HepG2 (cell line): ENCODE results near the gene ELL3. TPM values are rescaled to one million over a fixed set of nuclear protein-coding genes. Genes with fewer than 3 reads are reported as not detected.

Experiments used
- ATF2 ChIP-seq: sonication (generic); formaldehyde crosslinking; IDR thresholded peaks from 2 replicates; pipeline ENCODE4 v1.4.0; 2020; ENCODE audit warnings: missing genetic modification reagents
- FUBP1 ChIP-seq: sonication (generic); formaldehyde crosslinking; IDR thresholded peaks from 2 replicates; pipeline ENCODE4 v1.5.1; 2020; ENCODE audit warnings: missing genetic modification reagents, mild to moderate bottlenecking, borderline replicate concordance
- HNF1A ChIP-seq, 2 experiments: sonication (generic) in 1 of 2; formaldehyde crosslinking in 1 of 2; IDR thresholded peaks; 2 replicates each; pipeline versions ENCODE4 v1.4.0 to v1.6.1; 2016 to 2020; ENCODE audit warnings: borderline replicate concordance in 1 of 2, low read depth in 1 of 2, mild to moderate bottlenecking in 1 of 2, missing genetic modification reagents in 1 of 2
- IRX3 ChIP-seq: sonication (generic); formaldehyde crosslinking; IDR thresholded peaks from 2 replicates; pipeline ENCODE4 v1.8.1; 2023; ENCODE audit warnings: mild to moderate bottlenecking, low read depth, missing genetic modification reagents, borderline replicate concordance
- MEIS2 ChIP-seq: sonication (generic); formaldehyde crosslinking; IDR thresholded peaks from 2 replicates; pipeline ENCODE4 v1.9.0; 2021; ENCODE audit warnings: mild to moderate bottlenecking, missing genetic modification reagents
- MXD1 ChIP-seq: sonication (generic); formaldehyde crosslinking; IDR thresholded peaks from 2 replicates; pipeline ENCODE4 v1.4.0; 2020; ENCODE audit warnings: mild to moderate bottlenecking, missing genetic modification reagents
- PREB ChIP-seq: sonication (generic); formaldehyde crosslinking; IDR thresholded peaks from 2 replicates; pipeline ENCODE4 v1.4.0; 2020; ENCODE audit warnings: missing genetic modification reagents
- RAD21 ChIP-seq: fragments of 450-650 bp; formaldehyde crosslinking; IDR thresholded peaks from 2 replicates; pipeline ENCODE4 v1.5.0; 2020; ENCODE audit warnings: mild to moderate bottlenecking
- SRSF1 ChIP-seq: fragments of 200-400 bp; formaldehyde crosslinking; optimal IDR thresholded peaks from 2 replicates; pipeline ENCODE3; 2017; ENCODE audit warnings: mild to moderate bottlenecking, low read depth, low read length, moderate library complexity
- ZNF180 ChIP-seq: sonication (generic); formaldehyde crosslinking; IDR thresholded peaks from 2 replicates; pipeline ENCODE4 v1.4.0; 2020; ENCODE audit warnings: low read depth, missing genetic modification reagents, borderline replicate concordance
- ZNF264 ChIP-seq: sonication (generic); formaldehyde crosslinking; IDR thresholded peaks from 2 replicates; pipeline ENCODE4 v1.4.0; 2020; ENCODE audit warnings: missing genetic modification reagents
- ZNF276 ChIP-seq: sonication (generic); formaldehyde crosslinking; IDR thresholded peaks from 2 replicates; pipeline ENCODE4 v1.4.0; 2020; ENCODE audit warnings: mild to moderate bottlenecking, low read depth, missing genetic modification reagents
- ZNF678 ChIP-seq: sonication (generic); formaldehyde crosslinking; IDR thresholded peaks from 2 replicates; pipeline ENCODE4 v1.4.0; 2020; ENCODE audit warnings: mild to moderate bottlenecking, missing genetic modification reagents
- polyA plus RNA-seq, 8 experiments: library from polyadenylated mRNA; depleted of rRNA in 3 of 8; stranded (reverse) in 7 of 8; unstranded in 1 of 8; fragments of >200 nt; fragmentation: Illumina TruSeq in 4 of 8; extraction: Trizol in 4 of 8; gene quantifications; 2 replicates each; pipeline versions ENCODE4 v1.2.1 to v1.2.3, GENCODE V29; 2011 to 2016; ENCODE audit warnings: low read depth in 4 of 8, missing spikeins in 1 of 8, mixed read lengths in 1 of 8; ENCODE audit not compliant: insufficient read depth in 1 of 8
- total RNA-seq, 5 experiments: library from RNA; depleted of rRNA; stranded (reverse); fragments of >200 nt; fragmentation: Illumina TruSeq; extraction: Trizol; gene quantifications; 2 replicates each; pipeline ENCODE4 v1.2.3, GENCODE V29; 2016; ENCODE audit warnings: low read depth in 1 of 5

ELL3 gene
- total and polyA plus RNA-seq, 2 of the 13 experiments (the other 11 are each of a cell fraction or from before 2014, with no cell fraction given), result 6.1 to 8.8 TPM

- TF ChIP-seq IRX3, result peak; percentile 46; the same call in 1 of the 2 replicates
- peak; percentile 33; the same call in 1 of the 2 replicates for TF ChIP-seq RAD21 (CRISPR knock-in tag)
- TF ChIP-seq ATF2, result no peak
- TF ChIP-seq MXD1, result no peak
- no peak for TF ChIP-seq SRSF1
- TF ChIP-seq ZNF180 (CRISPR knock-in tag), result no peak
- TF ChIP-seq HNF1A (IDR thresholded peaks at IDR 0.05; ENCODE audit: low read depth), result no peak
- peak; percentile 23; the same call in 1 of the 2 replicates for TF ChIP-seq HNF1A (CRISPR knock-in tag; IDR thresholded peaks at IDR 0.05; ENCODE audit: borderline replicate concordance)
- TF ChIP-seq ZNF678 (CRISPR knock-in tag), result peak; percentile 58; the same call in 1 of the 2 replicates
- no peak for TF ChIP-seq PREB (CRISPR knock-in tag)
- TF ChIP-seq ZNF276 (CRISPR knock-in tag), result 0 out of 2 replicates have a peak, but pooled peaks have one; percentile 39
- TF ChIP-seq FUBP1 (CRISPR knock-in tag), result no peak
- TF ChIP-seq MEIS2 (CRISPR knock-in tag), result 0 out of 2 replicates have a peak, but pooled peaks have one; percentile 41
- peak; percentile 69 for TF ChIP-seq ZNF264 (CRISPR knock-in tag)
Measured at GRCh38 chr15:43777267-43777914, 625 bp upstream of the ELL3 start (continued).
